Gastroesophageal sphincter (tissue), 4 donors: ENCODE measurements around the gene HECW1. TPM values are rescaled to one million over a fixed set of nuclear protein-coding genes. Genes with fewer than 3 reads are reported as not detected.

Experiments
- ATAC-seq: fragments of 150-250 bp; one replicate; pipeline ENCODE4 v1.9.1; 2016; ENCODE audit warnings: mild to moderate bottlenecking, moderate library complexity
- H3K27ac ChIP-seq, 4 donors: fragments of 200-600 bp; sonication (generic) in 3 of 4; 1 replicate in 3 of 4; 2 replicates in 1 of 4; pipeline ENCODE4 v1.5.1; 2016 to 2019
- H3K27me3 ChIP-seq: fragments of 200-600 bp; sonication (generic); one replicate; pipeline ENCODE4 v1.5.1; 2019
- H3K36me3 ChIP-seq, 2 donors: fragments of 200-600 bp; sonication (generic); one replicate each; pipeline ENCODE4 v1.5.1; 2019; ENCODE audit warnings: control low read depth in 1 of 2
- H3K4me1 ChIP-seq, 3 donors: fragments of 200-600 bp; sonication (generic); 1 replicate in 2 of 3; 2 replicates in 1 of 3; pipeline ENCODE4 v1.5.1; 2016 to 2019; ENCODE audit warnings: control low read depth in 2 of 3
- H3K4me3 ChIP-seq, 2 donors: fragments of 200-600 bp; sonication (generic); one replicate each; pipeline ENCODE4 v1.5.1; 2019; ENCODE audit warnings: mild to moderate bottlenecking in 1 of 2, moderate library complexity in 1 of 2
- H3K9me3 ChIP-seq, 3 donors: fragments of 200-600 bp; sonication (generic); one replicate each; pipeline ENCODE4 v1.5.1; 2017 to 2019; ENCODE audit warnings: control low read depth in 2 of 3
- CTCF ChIP-seq, 4 experiments: fragments of 200-600 bp in 2 of 4; fragments of 450-650 bp in 2 of 4; sonication (generic) in 1 of 4; IDR thresholded peaks; one replicate each; pipeline ENCODE4 v1.5.1; 2017 to 2019; ENCODE audit warnings: antibody characterized with exemption in 4 of 4, mild to moderate bottlenecking in 2 of 4, moderate library complexity in 2 of 4
- EP300 ChIP-seq: sonication (generic); formaldehyde crosslinking; IDR thresholded peaks from one replicate; pipeline ENCODE4 v1.6.1; 2017; ENCODE audit warnings: antibody characterized with exemption, mild to moderate bottlenecking
- POLR2A ChIP-seq, 2 donors: fragments of 450-650 bp; IDR thresholded peaks; one replicate each; pipeline ENCODE4 v1.6.1; 2017; ENCODE audit warnings: antibody characterized with exemption in 2 of 2, mild to moderate bottlenecking in 2 of 2, moderate library complexity in 1 of 2
- POLR2AphosphoS5 ChIP-seq: sonication (generic); formaldehyde crosslinking; IDR thresholded peaks from one replicate; pipeline ENCODE4 v1.6.1; 2017; ENCODE audit warnings: antibody characterized with exemption
- WGBS, 2 donors: methylation state at CpG; one replicate each; pipeline ENCODE4 v1.1.5; 2018; ENCODE audit warnings: low coverage in 1 of 2; 5-methylcytosine and 5-hydroxymethylcytosine counted together
- total RNA-seq, 4 donors: library from RNA; depleted of rRNA; stranded (reverse); fragments of >200 nt; gene quantifications; one replicate each; pipeline ENCODE4 v1.1.0, GENCODE V29; 2016

HECW1 gene
- total RNA-seq, 4 donors from 2014 or later, result 0.04 to 0.31 (median 0.13) TPM; not detected in 1

- Histone ChIP-seq H3K27me3 (no peaks in the 10 kb centered on the region), H3K4me1 (no peaks in the 10 kb centered on the region), H3K4me3 (no peak overlapping the region), H3K36me3 (no peaks in the 10 kb centered on the region), H3K27ac (no peak overlapping the region), H3K9me3 (no peaks in the 10 kb centered on the region)
- TF ChIP-seq POLR2AphosphoS5 (no peak), POLR2A (IDR thresholded peaks at IDR 0.05) (no peak), EP300 (no peak), CTCF (IDR thresholded peaks at IDR 0.05) (no peak)
- WGBS, 2 donors, result 53 to 61% methylated on average over 7 to 8 of the region's 9 CpGs
- ATAC-seq, result no peak
Observed at GRCh38 chr7:43313628-43314378, 201.4 kb downstream of the HECW1 start.

GRCh38 chr7:43314379-43315158 is 202.1 kb downstream of the HECW1 start:
- TF ChIP-seq CTCF (IDR thresholded peaks at IDR 0.05), result no peak
- no peak for TF ChIP-seq EP300
- no peak for TF ChIP-seq POLR2A (IDR thresholded peaks at IDR 0.05)
- no peak for TF ChIP-seq POLR2AphosphoS5
- 53 to 65% methylated on average over 5 to 6 of the region's 7 CpGs for WGBS, 2 donors
- Histone ChIP-seq H3K4me3 (no peak overlapping the region), H3K4me1 (no peaks in the 10 kb centered on the region), H3K27me3 (no peaks in the 10 kb centered on the region), H3K9me3 (no peaks in the 10 kb centered on the region), H3K36me3 (no peaks in the 10 kb centered on the region), H3K27ac (no peak overlapping the region)
- ATAC-seq, result no peak

GRCh38 chr7:43317075-43317474 is 204.6 kb downstream of the HECW1 start:
- H3K9me3 ChIP-seq, result no peaks in the 10 kb centered on the region
- TF ChIP-seq POLR2AphosphoS5 (no peak), CTCF (IDR thresholded peaks at IDR 0.05) (no peak), POLR2A (IDR thresholded peaks at IDR 0.05) (no peak), EP300 (no peak)
- no peaks in the 10 kb centered on the region for H3K4me1 ChIP-seq
- H3K27me3 ChIP-seq, result peaks cover 3% of the 10 kb centered on the region
- H3K36me3 ChIP-seq, result no peaks in the 10 kb centered on the region
- no peak overlapping the region for H3K27ac ChIP-seq
- WGBS, 2 donors, result 20% methylated on average over 1 of the region's 6 CpGs; no CpG with 5 or more reads in 1 of the 2 donors
- no peak overlapping the region for H3K4me3 ChIP-seq
- no peak for ATAC-seq

- Histone ChIP-seq H3K27me3 (peaks cover 5% of the 10 kb centered on the region), H3K27ac (no peak overlapping the region), H3K4me3 (no peak overlapping the region), H3K9me3 (no peaks in the 10 kb centered on the region), H3K36me3 (no peaks in the 10 kb centered on the region), H3K4me1 (no peaks in the 10 kb centered on the region)
- peak; percentile 62 for ATAC-seq
- 73 to 85% methylated on average over 3 of the region's 3 CpGs for WGBS, 2 donors
- TF ChIP-seq POLR2AphosphoS5 (no peak), POLR2A (IDR thresholded peaks at IDR 0.05) (no peak), CTCF (IDR thresholded peaks at IDR 0.05) (no peak), EP300 (no peak)
Observed at GRCh38 chr7:43318188-43318770, 205.8 kb downstream of the HECW1 start.
